NCI-H774 (cell line): ENCODE measurements around the gene C20orf204.
A peak's percentile ranks its signal among the peaks of the same experiment; 100 is the strongest.

Experiments used
- DNase-seq: peaks from one replicate; lab custom pipeline; 2025; lab: John Stamatoyannopoulos, UW

Gene C20orf204

DNA sequence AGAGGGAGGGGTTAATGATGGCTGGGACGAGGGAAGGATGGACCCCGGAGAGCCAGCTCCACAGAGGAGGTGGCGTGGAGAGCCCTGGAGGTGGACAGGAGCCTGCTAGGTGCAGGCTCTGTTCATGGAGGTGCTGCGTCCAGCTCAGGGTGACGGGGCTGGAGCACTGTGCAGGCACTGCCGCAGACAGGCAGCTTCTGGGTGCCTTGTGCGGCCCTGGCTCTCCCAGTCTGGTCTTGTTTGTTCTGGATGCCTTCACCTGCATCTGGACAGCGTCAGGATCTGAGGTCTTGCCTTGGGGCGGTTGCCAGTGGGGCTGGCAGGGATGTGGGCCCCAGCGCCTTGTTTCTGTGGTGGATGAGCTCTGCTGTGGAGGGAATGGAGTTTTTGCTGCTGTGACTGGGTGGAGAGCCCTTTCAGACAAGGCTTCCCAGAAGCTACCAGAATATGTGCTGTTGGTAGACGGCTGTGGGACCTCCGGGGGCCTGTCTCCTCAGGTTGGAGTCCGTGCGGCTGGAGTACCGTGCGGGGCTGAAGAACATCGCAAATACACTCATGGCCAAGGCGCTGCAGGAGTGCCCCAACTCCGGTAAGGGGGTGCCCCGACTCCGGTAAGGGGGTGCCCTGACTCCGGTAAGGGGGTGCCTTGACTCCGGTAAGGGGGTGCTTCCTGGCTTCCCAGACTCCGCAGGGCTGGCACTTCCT is 7.8 kb upstream of the C20orf204 start:
- no peak for DNase-seq

GRCh38 chr20:64029293-64030117 is 6.5 kb upstream of the C20orf204 start:
- no peak for DNase-seq

- DNase-seq = no peak
Observed at GRCh38 chr20:64030371-64031134, 5.4 kb upstream of the C20orf204 start.

- no peak for DNase-seq
Observed at GRCh38 chr20:64031822-64032314, 4.1 kb upstream of the C20orf204 start.

DNA sequence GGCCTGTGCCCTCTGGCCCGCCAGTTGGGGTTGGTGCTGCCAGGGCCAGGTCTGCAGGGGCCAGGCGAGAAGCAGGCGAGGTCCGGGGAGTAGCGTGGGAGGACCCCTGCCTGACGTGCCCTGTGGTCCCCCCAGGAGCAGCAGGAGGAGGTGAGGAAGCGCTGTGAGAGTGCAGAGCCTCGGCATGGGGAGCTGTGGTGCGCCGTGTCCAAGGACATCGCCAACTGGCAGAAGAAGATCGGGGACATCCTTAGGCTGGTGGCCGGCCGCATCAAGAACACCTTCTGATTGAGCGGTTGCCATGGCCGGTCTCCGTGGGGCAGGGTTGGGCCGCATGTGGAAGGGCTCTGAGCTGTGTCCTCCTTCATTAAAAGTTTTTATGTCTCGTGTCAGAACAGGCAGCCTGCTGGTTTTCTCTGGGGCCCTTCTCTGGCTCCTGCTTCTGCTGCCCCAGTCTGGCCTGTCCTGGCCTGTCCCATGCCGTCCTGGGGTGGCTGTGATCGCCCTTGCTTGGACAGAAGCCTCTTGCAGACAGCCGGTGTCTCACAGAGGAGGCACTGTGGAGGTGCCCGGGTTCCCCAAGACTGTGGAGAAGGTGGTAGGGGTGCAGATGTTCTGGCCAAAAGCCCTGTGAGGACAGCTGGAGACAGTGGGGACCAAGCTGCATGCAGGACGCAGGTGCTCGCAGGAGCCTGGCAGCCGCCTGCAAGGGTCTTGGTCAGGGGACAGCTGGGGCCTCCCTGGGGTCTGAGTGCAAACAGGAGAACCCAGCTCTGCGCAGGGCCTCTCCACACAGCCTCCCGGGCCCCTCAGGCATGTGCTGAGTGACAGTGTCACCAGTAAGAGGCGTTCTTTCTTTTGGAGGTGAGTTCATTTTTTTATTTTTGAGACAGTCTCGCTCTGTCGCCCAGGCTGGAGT is 3.0 kb upstream of the C20orf204 start:
- no peak for DNase-seq

DNA sequence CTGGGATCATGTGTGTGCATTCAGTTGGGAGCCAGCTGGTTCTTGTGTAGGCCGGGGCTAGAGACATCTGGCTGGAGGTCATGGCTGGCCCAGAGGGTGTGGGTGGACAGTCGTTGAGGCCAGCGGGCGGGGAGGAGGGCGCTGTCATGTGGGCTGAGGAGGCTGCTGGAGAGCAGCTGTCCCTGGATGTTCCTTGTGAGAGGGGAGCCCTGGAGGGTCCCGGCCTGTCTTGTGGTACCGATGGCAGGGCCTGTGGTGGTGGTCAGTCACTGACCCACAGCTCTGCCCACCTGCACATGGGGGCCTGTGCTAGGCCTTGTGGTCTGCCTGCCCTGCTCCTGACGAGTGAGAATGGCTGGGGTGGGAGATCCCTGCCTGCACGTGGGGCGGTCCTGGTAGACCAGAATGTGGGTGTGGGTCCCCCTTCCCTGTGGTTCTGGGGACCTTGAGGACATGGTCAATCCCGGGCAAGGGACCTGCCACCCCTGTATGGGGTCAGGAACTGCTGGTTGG is 1.9 kb upstream of the C20orf204 start:
- DNase-seq = no peak

- no peak for DNase-seq
Observed at GRCh38 chr20:64035066-64035932, 683 bp upstream of the C20orf204 start.

GRCh38 chr20:64036346-64037198 is 590 bp downstream of the C20orf204 start:
- no peak for DNase-seq

DNA sequence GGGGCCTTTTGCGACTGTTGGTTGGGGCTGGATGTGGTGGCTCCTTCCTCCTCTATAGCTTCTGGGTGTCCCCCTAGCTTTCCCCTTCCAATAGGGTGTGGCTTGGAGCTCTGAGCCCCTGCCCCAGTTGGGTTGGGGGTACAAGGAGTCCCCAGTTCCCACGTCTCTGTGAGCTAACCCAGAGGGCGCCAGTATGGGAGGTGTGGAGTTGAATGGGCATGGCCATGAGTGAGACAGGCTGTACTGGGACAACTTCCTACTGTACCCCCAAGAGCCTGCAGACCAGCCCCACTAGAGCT is 1.2 kb downstream of the C20orf204 start:
- DNase-seq = no peak

DNA sequence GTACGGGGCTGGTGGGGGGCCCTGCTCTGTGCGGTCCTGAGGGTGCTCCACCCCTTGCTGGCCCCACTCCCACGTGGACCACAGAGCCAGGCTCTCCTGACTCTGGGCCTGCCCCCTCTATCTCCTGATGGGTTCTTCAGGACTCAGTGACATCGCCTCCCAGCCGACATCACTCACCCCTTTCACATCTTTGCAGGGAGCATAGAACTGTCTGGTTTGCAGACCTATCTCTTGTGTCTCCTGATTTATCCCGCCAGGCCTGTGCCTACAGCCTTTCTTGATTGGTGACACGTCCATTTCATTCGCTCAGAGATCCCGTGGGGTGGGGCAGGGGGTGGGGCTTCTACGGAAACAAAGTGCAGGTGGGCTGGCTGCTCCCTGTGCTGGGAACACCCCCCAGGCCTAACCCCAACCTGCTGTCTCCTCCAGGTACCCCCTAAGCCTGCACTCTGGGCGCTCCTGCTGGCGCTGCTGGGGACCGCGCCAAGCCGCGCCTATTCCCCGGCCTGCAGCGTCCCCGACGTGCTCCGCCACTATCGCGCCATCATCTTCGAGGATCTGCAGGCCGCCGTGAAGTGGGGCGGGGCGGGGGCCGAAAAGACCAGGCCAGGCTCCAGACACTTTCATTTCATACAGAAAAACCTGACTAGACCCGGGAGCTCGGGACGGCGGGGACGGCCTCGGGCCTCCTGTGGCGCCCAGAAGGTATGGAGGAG is 1.7 kb downstream of the C20orf204 start:
- no peak for DNase-seq

DNA sequence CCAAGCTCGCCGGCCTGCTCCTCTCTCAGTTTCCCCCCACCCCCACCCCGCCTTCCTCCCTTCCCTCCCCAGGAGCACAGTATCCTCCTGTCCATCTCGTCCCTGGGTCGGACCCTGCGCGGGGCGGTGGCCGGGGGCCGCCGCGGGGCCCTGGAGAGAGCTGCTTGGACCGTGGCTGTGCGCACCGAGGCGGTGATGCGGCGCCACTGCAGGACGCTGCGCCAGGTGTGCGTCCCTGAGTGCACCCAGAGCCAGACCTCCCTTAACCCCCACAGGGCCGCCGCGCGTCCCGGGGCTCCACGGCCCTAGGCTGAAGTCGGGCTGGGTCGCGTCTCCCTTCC is 2.2 kb downstream of the C20orf204 start:
- no peak for DNase-seq

DNA sequence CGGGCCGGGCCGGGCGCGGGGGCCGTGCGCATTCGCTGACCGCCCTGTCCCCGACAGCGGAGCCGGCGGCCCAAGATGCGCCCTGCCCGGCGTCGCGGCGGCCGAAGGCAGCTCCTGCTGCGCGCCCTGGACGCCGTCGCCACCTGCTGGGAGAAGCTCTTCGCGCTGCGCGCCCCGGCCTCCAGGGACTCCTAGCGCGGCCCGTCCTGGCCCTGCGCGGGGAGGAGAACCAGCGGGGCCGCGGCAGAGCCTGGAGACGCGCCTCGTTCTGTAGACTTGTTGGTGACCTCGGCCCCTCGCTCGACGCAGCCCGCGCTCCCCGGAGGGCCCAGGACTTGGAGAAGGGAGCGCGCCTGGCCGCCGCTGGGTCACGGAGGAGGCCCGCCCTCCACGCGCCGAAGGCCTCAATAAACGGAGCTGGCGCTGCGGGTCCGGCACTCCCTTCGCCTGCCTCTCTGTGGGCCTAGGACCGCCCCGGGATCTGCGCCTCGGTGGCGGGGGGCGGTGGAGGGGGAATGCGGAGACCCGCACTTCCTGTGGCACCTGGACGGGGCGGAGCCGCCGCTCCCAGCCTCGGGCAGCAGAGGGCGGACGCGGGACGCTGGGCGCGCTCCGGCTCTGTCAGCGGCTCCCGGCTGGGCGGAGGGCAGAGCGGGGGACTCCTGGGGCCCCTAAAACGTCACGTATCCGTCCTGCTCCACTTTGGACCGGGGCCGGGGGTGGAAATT is 2.7 kb downstream of the C20orf204 start:
- peak; percentile 36 for DNase-seq

GRCh38 chr20:64039293-64040160 is 3.5 kb downstream of the C20orf204 start:
- no peak for DNase-seq

- no peak for DNase-seq
Observed at GRCh38 chr20:64040231-64041039, 4.5 kb downstream of the C20orf204 start.

- no peak for DNase-seq
Observed at GRCh38 chr20:64041040-64041780, 5.2 kb downstream of the C20orf204 start.

- no peak for DNase-seq
Observed at GRCh38 chr20:64041781-64042053, 5.7 kb downstream of the C20orf204 start.
